Nucleus accumbens (tissue), 56 donors: ENCODE results near the gene TESK2.

Source experiments
- DNase-seq, 56 donors: peaks; one replicate each; lab custom pipeline; 2025; lab: John Stamatoyannopoulos, UW

TESK2 gene

DNA sequence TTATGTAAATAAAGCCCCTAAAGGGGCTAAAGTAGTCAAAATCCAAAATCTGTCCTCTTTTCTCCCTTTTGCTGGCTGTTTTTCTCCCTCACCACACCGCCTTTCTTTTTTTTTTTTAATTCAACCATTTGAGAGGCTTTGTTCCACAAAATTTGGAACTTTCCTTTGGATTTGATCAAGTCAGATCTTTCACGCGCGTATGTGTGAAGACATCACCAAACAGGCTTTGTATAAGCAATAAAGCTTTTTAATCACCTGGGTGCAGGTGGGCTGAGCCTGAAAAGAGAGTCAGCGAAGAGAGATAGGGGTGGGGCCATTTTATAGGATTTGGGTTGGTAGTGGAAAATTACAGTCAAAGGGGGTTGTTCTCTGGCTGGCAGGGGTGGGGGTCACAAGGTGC is 169.5 kb downstream of the TESK2 start:
- DNase-seq = no peak

DNA sequence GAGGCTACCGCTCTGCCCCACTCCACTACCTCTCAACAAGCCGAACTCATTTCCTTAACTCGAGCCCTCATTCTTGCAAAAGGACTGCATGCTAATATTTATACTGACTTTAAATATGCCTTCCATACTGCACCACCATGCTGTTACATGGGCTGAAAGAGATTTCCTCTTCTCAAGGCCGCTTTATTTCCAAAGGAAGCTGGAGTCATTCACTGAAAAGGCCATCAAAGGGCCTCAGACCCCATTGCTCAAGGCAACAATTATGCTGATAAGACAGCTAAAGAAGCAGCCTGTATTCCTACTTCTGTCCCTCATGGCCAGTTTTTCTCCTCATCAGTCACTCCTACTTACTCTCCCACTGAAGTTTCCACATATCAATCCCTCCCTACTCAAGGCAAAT is 171.2 kb downstream of the TESK2 start:
- no peak for DNase-seq

DNA sequence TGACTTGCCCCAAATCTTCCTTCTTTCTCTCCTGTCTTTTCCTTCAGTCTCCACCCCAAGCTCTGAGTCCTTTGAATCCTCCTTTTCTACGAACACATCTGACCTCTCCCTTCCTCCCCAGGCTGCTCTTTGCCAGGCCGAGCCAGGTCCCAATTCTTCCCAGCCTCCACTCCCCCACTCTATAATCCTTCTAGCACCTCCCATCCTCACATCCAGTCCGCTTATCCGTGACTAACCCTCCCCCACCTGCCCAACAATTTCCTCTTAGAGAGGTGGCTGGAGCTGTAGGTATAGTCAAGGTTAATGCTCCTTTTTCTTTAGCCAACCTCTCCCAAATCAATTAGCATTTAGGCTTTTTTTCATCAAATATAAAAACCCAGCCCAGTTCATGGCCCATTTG is 173.8 kb downstream of the TESK2 start:
- no peak for DNase-seq

DNA sequence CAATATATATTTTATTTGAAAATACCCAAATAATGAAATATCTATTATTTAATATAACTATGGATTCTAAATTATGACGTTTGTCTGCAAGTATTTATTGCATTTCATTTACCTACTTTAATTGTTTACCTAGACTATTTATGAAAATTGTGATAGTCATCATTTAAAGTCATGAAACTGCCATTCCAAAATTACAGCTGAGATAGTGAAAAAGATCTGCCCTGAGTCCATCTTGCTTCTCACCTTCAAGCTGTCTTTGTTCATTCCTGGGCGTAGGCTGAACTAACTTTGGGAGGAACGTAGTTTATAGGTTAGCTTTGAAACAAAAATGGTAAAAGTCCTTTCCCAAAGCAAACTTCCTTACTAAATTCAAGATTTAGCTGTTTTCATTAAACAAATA is 176.7 kb downstream of the TESK2 start:
- no peak for DNase-seq

DNA sequence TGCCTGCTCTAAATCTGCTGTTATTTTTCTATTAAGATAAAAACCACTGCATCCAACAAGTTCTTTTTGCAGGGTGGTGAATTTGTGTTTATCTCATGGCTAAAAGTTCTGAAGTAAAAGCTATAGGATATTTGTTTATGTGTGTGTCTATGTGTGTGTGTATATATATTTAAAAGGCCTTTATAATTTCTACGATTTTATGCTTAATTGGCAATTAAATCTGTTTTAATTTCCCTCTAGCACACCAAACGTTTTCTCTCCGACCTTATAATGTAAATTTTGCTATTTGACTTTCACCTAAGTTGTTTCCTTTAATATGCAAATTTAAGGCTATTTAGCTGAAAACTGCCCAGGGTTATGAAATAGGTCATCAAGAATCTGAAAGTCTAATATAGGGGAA is 184.1 kb downstream of the TESK2 start:
- no peak for DNase-seq

DNA sequence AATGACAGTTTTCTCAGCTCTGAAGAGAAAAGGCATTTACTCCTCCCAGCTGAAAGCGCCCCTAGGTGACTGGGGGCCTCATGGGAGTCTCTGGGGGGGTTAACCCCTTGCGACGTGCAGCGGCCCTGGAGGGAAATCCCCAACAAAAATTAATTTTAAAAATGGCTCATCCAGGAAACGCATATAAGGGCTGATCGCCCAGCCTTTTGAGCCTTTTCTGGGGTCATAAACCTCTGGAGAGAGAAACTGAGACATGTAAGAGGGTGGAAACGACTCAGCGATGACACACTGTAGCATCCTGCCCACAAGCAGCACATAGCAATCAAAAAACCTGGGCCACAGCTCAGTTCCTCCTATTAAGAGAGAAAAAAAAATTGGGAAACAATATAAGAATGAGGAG is 184.6 kb downstream of the TESK2 start:
- DNase-seq = no peak

DNA sequence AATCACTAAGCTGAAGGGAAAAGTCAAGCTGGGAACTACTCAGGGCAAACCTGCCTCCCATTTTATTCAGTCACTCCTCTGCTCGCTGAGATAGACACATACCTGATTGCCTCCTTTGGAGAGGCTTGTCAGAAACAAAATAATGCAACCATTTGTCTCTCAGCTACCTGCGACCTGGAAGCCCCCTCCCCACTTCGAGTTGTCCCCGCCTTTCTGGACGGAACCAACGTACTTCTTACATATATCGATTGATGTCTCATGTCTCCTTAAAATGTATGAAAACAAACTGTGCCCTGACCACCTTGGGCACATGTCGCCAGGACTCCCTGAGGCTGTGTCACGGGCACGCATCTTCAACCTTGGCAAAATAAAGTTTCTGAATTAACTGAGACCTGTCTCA is 185.7 kb downstream of the TESK2 start:
- DNase-seq = no peak

DNA sequence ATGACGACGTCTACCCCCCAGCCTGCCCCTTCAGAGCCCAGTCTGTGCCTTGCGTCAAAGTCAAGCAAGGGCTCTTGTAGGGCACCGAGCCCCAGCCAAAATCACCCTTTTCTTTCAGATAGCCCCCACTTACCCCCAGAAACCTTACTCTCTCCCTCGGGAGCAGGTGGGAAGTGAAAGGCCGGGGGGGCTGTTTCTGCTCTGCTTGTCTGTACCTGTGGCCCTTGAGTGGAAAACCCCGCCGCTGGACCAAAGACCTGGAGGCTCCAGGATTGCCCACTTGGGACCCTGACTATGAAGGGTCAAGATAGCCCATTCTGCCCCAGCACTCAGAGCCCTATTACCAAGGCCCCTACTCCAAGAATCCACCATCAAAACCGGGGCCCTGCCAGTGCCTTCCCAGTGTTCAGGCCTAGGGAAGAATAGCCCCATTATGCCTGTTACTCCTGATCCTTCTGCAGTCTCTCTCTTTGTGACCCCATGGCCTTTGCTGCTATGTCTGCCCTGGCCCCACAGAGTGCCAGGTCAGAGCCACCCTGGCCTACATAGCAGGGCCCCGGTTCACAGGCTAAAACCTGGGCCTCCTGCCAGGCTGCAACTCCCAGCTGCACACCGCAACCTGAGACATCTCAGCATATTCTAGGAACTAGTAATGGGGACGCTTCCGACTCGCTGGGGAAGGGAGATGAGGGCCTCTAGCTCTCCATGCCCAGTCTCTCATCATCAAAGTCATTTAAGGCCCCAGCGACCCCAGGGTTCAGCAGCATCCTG is 186.5 kb downstream of the TESK2 start:
- peak in 5 of 56 donors; percentile 7 to 44 (median 37) for DNase-seq

DNA sequence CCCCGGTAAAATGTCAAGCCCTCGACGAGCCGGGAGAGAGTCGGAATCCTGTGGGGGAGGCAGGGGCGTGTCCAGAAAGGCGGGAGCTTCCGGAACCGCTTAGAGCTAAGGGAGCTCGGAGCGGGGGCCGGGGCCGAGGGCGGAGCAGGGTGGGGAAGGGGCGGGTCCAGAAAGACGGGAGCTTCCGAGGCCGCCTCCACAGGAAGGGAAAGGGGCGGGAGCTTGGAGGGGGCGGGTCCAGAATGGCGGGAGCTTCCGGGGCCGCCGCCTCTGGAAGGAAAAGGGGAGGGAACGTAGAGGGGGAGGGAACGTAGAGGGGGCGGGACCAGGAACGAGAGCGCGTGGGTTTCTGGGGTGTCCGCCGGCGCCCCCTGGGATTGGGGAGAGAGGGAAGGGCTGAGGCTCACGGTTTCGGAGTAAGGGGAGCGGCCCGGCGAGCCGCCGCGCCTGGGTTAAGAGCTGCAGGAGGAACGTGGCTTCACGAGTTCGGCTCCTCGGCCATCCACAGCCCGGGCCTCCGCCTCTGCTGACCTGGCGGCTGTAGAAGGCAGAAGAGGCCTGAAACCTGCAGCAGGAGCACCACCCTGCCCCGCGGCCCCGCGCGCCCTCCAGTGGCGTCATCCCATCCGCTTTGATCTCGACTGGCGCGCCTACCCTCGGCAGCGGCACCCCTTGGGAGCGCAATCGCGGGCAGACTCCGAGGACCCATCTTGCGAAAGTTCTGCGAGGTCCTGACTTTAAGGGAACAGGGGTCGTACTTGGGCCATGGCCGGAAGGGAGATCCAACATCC is 187.2 kb downstream of the TESK2 start:
- peak; percentile 58 to 100 (median 97) for DNase-seq

DNA sequence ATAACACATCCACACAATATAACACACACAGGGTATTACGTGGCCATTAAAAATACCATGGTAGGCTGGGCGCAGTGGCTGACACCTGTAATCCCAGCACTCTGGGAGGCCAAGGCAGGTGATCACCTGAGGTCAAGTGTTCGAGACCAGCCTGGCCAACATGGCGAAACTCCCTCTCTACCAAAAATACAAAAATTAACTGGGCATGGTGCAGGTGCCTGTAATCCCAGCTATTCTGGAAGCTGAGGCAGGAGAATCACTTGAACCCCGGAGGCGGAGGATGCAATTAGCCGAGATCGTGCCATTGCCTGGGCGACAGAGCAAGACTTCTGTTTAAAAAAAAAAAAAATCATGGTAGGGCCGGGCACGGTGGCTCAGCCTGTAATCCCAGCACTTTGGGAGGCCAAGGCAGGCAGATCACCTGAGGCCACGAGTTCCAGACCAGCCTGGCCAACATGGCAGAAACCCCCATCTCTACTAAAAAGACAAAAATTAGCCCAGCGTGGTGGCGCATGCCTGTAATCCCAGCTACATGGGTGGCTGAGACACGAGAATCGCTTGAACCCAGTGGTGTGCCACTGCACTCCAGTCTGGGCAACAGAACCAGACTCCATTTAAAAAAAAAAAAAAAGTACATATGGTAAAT is 188.3 kb downstream of the TESK2 start:
- no peak for DNase-seq

DNA sequence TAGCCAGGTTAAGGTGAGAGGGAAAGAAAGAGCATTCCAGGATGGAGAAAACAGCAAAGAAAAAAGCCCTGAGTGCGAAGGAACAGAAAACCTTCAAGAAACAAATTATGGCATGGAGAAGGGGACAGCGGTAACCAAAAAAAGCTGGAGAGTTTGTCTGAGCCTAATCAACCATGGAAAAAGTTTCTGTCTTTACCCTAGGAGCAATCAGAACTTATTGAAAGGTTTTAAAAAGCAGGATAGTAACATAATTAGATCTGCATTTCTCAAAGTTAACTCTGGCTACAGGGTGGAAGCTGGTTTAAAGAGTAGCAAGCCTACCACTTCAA is 190.3 kb downstream of the TESK2 start:
- no peak for DNase-seq

DNA sequence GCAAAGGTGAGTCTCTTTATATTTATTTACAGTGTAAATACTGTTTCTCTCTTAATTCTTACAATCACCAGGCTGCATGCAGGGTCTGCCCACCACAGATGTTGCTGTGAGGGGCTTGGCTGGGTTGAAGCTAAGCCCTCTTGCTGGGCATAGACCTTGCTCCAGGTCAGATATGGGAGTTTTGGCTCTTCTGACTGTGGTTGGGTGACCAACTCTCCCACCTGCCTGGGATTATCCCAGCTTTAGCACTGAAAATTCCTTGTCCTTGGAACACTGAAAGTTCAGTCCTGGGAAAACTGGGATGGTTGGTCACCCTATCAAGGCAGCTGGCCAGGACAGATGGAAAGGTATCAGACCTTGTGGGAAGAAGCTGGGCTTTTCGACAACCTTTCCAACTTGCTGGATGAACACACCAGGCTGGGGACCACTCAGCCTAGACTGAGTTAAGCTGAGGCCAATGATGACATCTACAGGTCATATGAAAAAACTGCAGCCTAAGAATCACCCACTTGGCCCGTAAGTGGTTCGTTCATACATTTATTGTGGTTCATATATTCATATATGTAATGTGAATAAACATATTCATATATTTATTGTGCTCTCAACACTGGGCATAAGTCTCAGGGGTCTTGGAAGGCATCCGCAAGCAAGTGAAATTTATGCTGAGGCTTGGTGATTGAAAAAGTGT is 190.8 kb downstream of the TESK2 start:
- DNase-seq = peak in 35 of 56 donors; percentile 5 to 61 (median 21)

DNA sequence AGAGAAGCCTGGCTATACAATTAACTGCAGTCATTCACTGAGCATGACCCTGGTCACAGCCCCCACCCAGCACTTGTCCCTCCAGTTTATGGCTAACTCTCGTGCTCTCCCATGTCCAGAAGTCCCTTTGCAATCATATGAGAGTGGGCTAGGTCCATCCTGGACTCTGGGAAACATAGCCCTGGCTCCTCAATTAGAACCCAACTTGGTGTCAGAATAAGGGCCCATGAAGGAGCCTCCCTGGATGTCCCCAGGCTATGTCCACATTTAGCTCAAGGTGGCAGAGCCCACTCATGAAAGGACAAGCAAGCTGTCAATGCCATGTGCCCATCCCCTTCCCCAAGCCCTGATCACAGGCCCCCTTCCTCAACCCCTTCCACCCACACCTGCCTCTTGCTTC is 191.7 kb downstream of the TESK2 start:
- no peak for DNase-seq

DNA sequence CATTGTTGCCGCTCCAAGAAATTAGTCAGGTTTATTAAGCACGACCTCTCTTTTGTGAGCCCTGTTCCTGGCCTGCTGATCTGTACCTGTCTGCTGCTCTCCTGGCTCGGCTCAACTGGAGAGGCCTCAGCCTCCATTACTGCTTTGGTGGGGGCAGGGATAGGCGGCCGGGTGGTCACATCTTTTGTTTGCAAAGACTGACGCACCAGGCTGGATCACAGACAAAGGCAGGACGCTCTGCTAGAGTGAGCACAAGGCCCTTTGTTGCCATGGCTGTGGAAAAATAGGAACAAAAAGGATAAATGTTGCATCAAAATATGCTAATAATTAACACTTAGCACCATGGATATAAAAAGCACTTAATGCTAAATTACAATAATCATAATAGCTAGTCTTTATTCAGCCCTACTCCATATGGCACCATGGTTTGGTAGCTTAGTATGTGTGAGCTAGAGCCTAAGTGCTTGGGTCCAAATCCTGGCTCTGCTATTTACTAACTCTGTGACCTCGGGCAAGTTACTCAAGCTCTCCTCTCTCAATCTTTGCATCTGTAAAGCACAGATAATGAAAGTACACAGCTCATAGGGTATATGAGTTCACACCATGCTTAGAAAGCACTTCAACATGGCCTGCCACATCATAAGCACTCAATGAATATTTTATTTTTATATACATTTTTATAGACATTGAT is 193.2 kb downstream of the TESK2 start:
- DNase-seq = peak in 17 of 56 donors; percentile 3 to 48 (median 11)
